Anterior cingulate cortex (tissue), 58 donors: ENCODE data around the gene EPHA2.
"Not testable (repeated sequence)": the region's sequence is repeated elsewhere in the genome, so short reads cannot be mapped to it uniquely, and the experiment has no call there.

Experiments used
- DNase-seq, 58 donors: peaks; one replicate each; lab custom pipeline; 2025; lab: John Stamatoyannopoulos, UW

Gene EPHA2

GRCh38 chr1:16170283-16170673 lies 14.4 kb upstream of the EPHA2 start:
- no peak for DNase-seq

GRCh38 chr1:16168622-16169360 lies 12.9 kb upstream of the EPHA2 start:
- no peak for DNase-seq

GRCh38 chr1:16168144-16168495 lies 12.3 kb upstream of the EPHA2 start:
- DNase-seq = not testable (repeated sequence)

GRCh38 chr1:16167331-16168143 lies 11.7 kb upstream of the EPHA2 start:
- DNase-seq = peak in 1 of 58 donors; percentile 28

DNA sequence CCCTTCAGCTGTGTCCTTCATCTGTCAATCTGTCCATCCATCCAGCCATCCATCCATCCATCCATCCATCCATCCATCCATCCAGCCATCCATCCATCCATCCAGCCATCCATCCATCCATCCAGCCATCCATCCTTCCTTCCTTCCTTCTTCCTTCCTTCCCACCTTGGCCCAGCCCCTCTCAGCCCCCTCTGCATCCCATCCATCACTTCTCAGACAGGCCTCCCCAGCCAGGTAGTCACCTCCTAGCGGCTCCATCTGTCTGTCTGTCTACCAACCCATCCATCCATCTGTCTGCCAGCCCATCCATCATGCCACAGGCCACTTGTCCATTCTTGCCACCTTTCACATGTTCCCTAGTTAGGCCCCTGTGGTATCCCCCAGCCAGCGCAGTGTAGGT lies 10.2 kb upstream of the EPHA2 start:
- no peak for DNase-seq

- no peak for DNase-seq
Measured at GRCh38 chr1:16165548-16165947, 9.7 kb upstream of the EPHA2 start.

- no peak for DNase-seq
Measured at GRCh38 chr1:16165073-16165364, 9.2 kb upstream of the EPHA2 start.

- DNase-seq = no peak
Measured at GRCh38 chr1:16164213-16165072, 8.6 kb upstream of the EPHA2 start.

- not testable (repeated sequence) for DNase-seq
Measured at GRCh38 chr1:16163608-16164212, 7.8 kb upstream of the EPHA2 start.

DNA sequence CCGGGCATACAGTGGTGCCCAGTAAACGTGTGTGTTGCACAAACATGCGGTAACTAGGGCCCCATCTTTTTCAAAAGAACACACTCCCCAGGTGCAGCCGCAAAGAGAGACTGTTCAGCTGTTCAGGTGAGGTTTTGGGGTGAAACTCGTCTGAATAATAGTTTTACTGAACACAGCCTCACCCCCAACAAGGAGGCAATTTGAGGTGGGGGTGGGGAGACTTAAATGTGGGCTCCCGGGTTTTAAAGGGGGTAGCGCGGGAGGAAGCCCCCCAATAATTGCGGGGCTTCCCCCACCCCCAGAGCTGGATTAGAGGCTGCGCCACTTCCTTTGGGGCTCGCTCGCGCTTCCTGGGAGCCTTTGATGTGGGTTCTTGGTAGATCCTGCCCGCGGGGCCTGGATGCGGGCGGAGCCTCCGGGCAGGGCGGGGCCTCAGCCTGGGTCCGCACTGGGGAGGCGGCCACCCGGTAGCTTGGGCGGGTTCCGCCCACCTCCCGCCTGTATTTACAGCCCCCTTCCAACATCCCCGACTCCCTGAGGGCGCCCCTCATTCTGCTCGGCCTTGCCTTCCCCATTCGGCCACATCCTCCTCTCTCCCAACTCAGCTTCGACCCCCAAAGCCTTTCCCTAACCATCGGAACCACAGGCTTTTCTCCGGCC lies 6.4 kb upstream of the EPHA2 start:
- DNase-seq = no peak

DNA sequence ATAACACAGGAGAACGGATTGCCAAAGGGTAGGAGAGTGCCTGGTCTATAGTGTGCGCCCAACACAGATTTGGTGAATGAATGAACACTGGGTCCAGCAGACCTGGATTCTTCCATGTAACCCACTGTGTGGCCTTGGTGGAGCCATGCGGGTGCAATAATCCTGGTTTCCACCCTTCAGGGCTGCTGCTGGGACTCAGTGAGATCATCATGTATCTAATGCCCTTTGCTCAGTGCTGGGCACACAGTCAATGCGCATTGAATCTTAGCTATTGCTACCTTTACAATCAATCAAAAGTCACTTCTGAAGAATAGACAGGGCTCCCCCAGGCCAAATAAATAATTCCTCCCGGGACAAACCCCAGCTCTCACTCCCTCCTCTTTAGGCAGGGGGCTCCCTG lies 5.8 kb upstream of the EPHA2 start:
- no peak for DNase-seq

DNA sequence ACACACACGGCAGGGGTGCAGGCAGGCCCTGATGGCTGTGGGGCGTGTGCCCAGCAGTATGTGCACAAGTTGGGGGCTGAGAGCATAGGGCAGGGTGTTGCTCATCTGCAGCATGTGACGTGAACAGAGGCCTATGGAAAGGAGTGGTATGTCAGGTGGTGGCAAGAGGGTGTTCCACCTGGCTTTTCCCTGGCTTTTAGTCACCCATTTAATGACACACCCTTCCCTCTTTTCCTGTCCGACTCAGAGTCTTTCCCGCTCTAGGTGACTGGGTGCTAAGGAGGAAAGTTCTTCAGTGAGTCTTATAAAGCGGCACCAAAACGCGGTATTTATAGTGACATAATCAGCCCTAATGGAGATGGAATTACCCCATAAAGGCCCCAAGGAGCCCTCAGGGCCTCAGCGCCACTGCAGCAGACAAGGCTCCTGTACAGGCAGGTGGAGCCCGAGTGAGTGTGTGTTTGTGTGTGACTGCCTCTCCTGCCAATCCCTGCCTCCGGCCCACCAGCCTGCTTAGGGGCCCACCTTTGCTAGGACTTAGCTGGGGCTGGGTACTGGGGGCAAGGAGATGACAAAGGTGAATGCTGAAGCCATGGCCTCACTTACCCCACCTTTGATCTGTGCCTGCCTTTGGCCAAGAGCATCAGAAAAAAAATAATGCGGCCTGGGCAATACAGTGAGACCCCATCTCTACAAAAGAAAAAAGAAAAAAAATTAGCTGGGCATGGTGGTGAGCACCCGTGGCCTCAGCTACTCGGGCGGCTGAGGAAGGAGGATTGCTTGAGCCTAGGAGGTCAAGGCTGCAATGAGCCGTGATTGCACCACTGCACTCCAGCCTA lies 3.3 kb upstream of the EPHA2 start:
- no peak for DNase-seq

- no peak for DNase-seq
Measured at GRCh38 chr1:16158025-16158424, 2.2 kb upstream of the EPHA2 start.

DNA sequence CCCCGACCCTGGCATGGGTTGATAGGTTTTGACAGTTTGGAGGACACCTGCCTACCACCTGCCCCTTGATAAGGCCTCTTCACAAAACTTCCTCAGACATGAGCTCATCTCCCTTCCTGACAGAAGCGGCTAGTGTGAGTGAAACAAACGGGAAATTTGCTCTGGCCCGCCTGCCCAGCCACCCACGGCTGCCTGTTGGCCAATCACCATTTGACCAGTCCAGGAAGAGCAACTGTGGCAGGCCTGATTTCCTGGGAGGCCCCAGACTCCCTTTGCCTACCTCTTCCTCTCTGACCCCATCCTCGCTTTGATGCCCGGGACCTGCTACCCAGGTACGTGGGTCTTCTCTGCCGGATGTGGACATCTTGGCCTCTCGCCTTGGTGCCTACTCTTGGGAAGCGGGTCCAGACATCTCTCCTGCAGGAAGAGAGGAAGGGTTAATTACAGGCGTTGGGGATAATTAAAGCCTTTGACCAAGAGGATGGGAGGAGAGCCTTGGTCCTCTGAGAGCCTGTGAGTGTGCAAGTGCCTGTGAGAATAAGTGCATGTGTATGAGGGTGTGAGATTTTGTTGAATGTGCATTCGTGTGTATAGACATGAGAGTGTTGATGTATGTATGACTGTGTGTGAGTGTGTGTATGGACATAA lies 1.1 kb upstream of the EPHA2 start:
- peak in 5 of 58 donors; percentile 3 to 16 (median 8) for DNase-seq

- DNase-seq = no peak
Measured at GRCh38 chr1:16153999-16154673, 1.7 kb downstream of the EPHA2 start.

GRCh38 chr1:16153096-16153998 lies 2.5 kb downstream of the EPHA2 start:
- DNase-seq = no peak

- DNase-seq = no peak
Measured at GRCh38 chr1:16152481-16153087, 3.3 kb downstream of the EPHA2 start.
